Cardiac septum (tissue), 1 donor: ENCODE data around the gene GBGT1. TPM values are rescaled to one million over a fixed set of nuclear protein-coding genes. Genes with fewer than 3 reads are reported as not detected.
"Not testable (repeated sequence)": the region's sequence is repeated elsewhere in the genome, so short reads cannot be mapped to it uniquely, and the experiment has no call there.

Experiments
- DNase-seq: peaks from one replicate; pipeline ENCODE4 v3.0.0-alpha.2; 2020; ENCODE audit warnings: low spot score
- intact Hi-C: fragments of 100-400 bp; cut with DNase I; formaldehyde crosslinking; loops from one replicate; pipeline ENCODE4 v1.14.0; 2022
- long read RNA-seq: library from polyadenylated mRNA; unstranded; transcript quantifications from one replicate; pipeline ENCODE4 v2.0.0, GENCODE V29; 2021
- total RNA-seq: library from RNA; stranded (reverse); fragmentation: NEBNext Ultra II Directional; extraction: Animal tissue kit (Norgen Biotek cat#: 25700); gene quantifications from one replicate; pipeline ENCODE4 v1.2.1, GENCODE V29; 2021
- donor health status: DM: no; HTN: no; CAD: no.

GBGT1 gene
- 4.6 TPM for total RNA-seq
- long read RNA-seq, partial matches to known transcripts = 0 of 1 reads
- long read RNA-seq, other reads (novel, unspliced or antisense) = 1 of 1 reads

GRCh38 chr9:133163504-133164172 is at the start of gene GBGT1:
Gene GBGT1 (minus strand): TSS chr9:133163914. CDS start chr9:133162412, 1,502 bp downstream.
- intact Hi-C loops = no loop called here
- DNase-seq = peak; percentile 91

DNA sequence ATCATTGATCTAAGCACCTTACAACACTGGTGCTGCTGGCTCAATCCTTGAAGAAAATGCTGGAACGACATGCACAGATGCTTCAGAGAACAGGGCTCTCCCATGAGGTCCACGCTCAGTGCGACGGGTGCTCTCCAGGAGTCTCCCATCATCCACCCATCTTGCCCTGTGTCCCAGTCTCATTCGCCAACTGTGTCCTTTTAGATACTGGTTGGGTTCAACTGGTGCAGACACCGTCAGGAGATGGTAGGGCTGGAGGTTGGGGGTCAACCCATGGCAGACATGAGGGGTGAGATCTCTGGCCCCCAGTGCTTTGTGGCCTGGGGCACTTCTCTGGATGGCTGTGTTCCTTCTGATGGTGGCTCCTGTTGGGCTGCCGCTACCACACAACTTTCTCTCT is 46.9 kb upstream of the GBGT1 start:
- intact Hi-C loops = no loop called here
- peak; percentile 49 for DNase-seq

DNA sequence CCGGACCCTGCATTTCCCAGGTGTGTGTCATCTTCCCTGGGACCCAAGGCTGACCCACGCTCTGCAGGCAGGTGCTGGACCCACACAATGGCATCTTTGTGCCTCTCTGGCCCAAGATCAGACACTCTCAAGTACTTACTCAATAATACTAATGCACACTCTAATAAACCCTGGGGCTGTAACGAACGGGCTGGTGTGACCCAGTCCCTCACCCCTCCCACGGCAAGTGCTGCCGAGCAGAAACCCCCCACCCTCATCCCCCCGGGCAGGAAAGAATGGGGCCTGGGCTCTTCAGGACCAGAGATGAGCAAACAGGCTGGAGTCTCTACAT is 46.5 kb upstream of the GBGT1 start:
- peak; percentile 19 for DNase-seq
- intact Hi-C loops = no loop called here

- intact Hi-C loops = not testable (repeated sequence)
- peak; percentile 38 for DNase-seq
Observed at GRCh38 chr9:133209327-133210201, 45.9 kb upstream of the GBGT1 start.

DNA sequence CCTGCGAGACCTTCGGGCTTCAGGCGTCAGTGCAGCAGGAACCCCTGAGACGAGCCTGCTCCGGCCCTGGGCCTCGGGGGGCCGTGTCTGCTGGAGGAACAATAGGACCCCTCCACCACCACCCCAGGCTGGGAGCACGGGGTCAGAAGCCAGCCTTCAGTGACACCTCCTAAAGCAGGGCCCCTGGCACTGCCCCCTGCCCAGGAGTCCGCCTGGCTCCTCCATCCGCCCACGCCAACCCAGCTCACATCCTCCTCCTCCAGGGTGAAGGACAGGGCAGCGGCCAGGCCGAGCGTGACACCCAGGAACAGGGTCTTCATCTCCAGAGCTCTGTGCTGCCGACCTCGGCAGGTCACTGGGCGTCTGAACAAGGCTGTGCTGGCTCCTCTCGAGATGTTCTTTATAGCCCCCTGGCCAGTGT is 45.2 kb upstream of the GBGT1 start, which contains the start of gene OBP2B:
Gene OBP2B (minus strand): TSS at position 371 of the 421 bp plus-strand sequence. CDS start 51 bp downstream, at position 320.
- DNase-seq, intact Hi-C loops: not testable (repeated sequence)

- peak; percentile 61 for DNase-seq
- intact Hi-C loops = not testable (repeated sequence)
Observed at GRCh38 chr9:133208171-133208879, 44.6 kb upstream of the GBGT1 start.

GRCh38 chr9:133207540-133208170 is 43.9 kb upstream of the GBGT1 start:
- intact Hi-C loops = no loop called here
- DNase-seq = peak; percentile 46

DNA sequence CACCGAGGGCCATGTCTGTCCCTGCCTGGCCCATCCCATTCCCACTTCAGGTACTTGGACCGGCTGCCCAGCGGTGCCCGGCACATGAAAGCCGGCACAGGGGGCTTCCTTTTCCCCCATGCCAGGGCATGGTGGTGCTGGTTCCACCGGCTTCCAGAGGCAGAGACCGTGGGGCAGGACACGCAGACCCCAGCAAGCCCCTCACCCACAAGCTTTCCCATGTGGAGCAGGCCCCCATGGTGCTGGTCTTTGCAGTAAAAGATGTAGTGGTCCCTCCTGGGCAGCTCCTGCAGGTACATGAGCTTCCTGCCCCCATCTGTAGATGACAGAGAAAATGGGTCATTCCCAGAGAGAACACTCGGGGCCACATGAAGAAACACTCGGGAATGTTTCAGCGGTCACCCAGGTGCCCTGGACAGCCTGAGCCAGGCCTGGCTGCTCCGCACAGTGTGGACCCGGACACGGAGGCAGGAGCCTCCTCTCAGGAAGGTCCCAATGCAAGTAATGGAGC is 43.4 kb upstream of the GBGT1 start:
- peak; percentile 65 for DNase-seq
- intact Hi-C loops = no loop called here

GRCh38 chr9:133205996-133206931 is 42.5 kb upstream of the GBGT1 start:
- DNase-seq = peak; percentile 66
- intact Hi-C loops = no loop called here

DNA sequence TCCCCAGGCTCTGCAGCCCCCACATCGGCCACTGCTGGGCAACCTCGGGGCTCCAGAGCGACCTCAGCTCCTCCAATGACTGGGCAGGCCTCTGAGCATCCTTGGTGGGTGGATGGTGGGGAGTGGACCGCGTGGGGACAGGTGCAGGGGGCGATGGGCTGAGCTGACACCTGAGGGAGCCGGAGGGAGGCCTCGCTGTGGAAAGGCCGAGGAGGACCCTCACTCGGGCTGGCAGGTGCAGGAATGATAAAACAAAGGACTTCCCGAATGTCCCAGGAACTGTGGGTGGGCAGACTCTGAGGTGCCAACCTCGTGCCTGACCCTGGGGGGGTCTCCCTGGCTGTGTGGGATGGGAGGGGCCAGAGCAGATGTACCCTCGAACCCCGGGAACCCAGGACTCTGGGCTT is 41.8 kb upstream of the GBGT1 start:
- intact Hi-C loops = not testable (repeated sequence)
- DNase-seq = peak; percentile 35

GRCh38 chr9:133204993-133205336 is 41.3 kb upstream of the GBGT1 start:
- peak; percentile 35 for DNase-seq
- intact Hi-C loops = no loop called here

- intact Hi-C loops = no loop called here
- peak; percentile 74 for DNase-seq
Observed at GRCh38 chr9:133204335-133204992, 40.8 kb upstream of the GBGT1 start.

DNA sequence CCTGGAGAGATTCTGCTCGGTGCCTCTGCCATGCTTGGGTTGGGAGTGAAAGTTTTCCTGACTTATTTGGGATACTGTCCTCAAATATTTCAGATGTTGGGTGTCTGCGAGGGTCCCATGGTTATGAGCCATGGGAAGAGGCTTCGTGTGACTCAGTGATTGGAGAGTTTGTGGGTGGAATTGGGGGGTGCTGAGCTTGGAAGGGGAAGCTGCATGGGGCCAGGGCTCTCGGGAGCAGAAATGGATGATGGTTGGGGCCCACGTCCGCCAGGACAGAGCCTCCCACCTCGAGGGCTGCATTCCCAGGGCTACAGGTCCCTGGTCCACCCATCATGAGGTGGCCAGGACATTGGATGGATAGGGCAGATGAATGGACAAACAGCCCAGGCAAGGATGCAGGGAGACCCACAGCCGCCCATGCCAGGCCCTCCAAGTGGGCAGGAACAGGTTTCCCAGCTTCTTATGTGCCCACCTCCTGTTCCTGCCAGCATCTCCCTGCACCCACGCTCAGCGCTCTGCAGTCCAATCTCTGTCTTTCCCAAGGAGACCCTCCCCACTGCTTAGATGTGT is 39.9 kb upstream of the GBGT1 start:
- intact Hi-C loops = no loop called here
- DNase-seq = peak; percentile 49

- peak; percentile 50 for DNase-seq
- intact Hi-C loops = no loop called here
Observed at GRCh38 chr9:133202688-133203453, 39.2 kb upstream of the GBGT1 start.

GRCh38 chr9:133202145-133202513 is 38.4 kb upstream of the GBGT1 start:
- intact Hi-C loops = no loop called here
- peak; percentile 41 for DNase-seq

- intact Hi-C loops = no loop called here
Observed at GRCh38 chr9:133201424-133202144, 37.9 kb upstream of the GBGT1 start.

More at GRCh38 chr9:133201424-133202144, 37.9 kb upstream of the GBGT1 start:
- peak; percentile 64 for DNase-seq
